IMR-90 (cell line): Measurements from ENCODE around the gene CEP55. TPM values are rescaled to one million over a fixed set of nuclear protein-coding genes. Genes with fewer than 3 reads are reported as not detected.

ENCODE experiments used
- ATAC-seq: fragments of 200-7000 bp; cut with Tn5 transposase; 2 replicates; pipeline ENCODE4 v1.9.1; 2020; ENCODE audit warnings: low read depth, mild to moderate bottlenecking, moderate library complexity
- BruUV-seq: library from RNA; stranded (reverse); fragments of 400-500 nt; replicated peaks from 2 replicates; lab custom pipeline; 2021; lab: Mats Ljungman, UMichigan
- CTCF ChIA-PET: fragments of 300-600 bp; formaldehyde crosslinking; extraction: SDS; loops from one replicate; lab custom pipeline; 2021; ENCODE audit warnings: antibody characterized with exemption; lab: Yijun Ruan, JAX
- POLR2A ChIA-PET: fragments of 300-600 bp; sonication (Branson Sonifier 250); formaldehyde crosslinking; loops from one replicate; lab custom pipeline; 2022; ENCODE audit warnings: antibody characterized with exemption; ENCODE audit not compliant: unreplicated experiment; lab: Charles Lee
- DNase-seq: peaks from one replicate; pipeline ENCODE4 v3.0.0; 2013
- H2AFZ ChIP-seq: replicated peaks from 2 replicates; pipeline ENCODE3; 2013; ENCODE audit warnings: low read length, mild to moderate bottlenecking; ENCODE audit not compliant: poor library complexity
- H2AK5ac ChIP-seq: 2 replicates; pipeline ENCODE4 v1.6.1; 2013; ENCODE audit warnings: low read depth, low read length, inconsistent platforms
- H2AK9ac ChIP-seq: replicated peaks from 2 replicates; pipeline ENCODE3; 2013; ENCODE audit warnings: mild to moderate bottlenecking, low read depth, low read length, moderate library complexity; ENCODE audit not compliant: poor library complexity
- H2BK120ac ChIP-seq: 2 replicates; pipeline ENCODE4 v1.6.1; 2013; ENCODE audit warnings: low read depth, low read length, inconsistent platforms
- H2BK15ac ChIP-seq: 3 replicates; pipeline ENCODE4 v1.6.1; 2013; ENCODE audit warnings: low read depth, low read length, inconsistent platforms
- H2BK20ac ChIP-seq: 2 replicates; pipeline ENCODE4 v1.6.1; 2013; ENCODE audit warnings: low read depth, mild to moderate bottlenecking, inconsistent platforms, low read length, moderate library complexity
- H2BK5ac ChIP-seq: 2 replicates; pipeline ENCODE4 v1.6.1; 2013; ENCODE audit warnings: mild to moderate bottlenecking, low read depth, low read length, inconsistent platforms; ENCODE audit not compliant: poor library complexity, severe bottlenecking
- H3K14ac ChIP-seq: replicated peaks from 2 replicates; pipeline ENCODE4 v1.6.1; 2013; ENCODE audit warnings: low read depth, low read length, inconsistent platforms
- H3K18ac ChIP-seq: 2 replicates; pipeline ENCODE4 v1.6.1; 2013; ENCODE audit warnings: low read depth, low read length, control low read depth
- H3K23ac ChIP-seq: 2 replicates; pipeline ENCODE4 v1.6.1; 2013; ENCODE audit warnings: low read depth, low read length, inconsistent platforms
- H3K27ac ChIP-seq: 2 replicates; pipeline ENCODE4 v1.5.1; 2013; ENCODE audit warnings: mild to moderate bottlenecking, control low read depth, low read length; ENCODE audit not compliant: insufficient read depth
- H3K27me3 ChIP-seq: 2 replicates; pipeline ENCODE4 v1.6.1; 2013; ENCODE audit warnings: low read length; ENCODE audit not compliant: control insufficient read depth, insufficient read depth
- H3K36me3 ChIP-seq: 2 replicates; pipeline ENCODE4 v1.6.1; 2013; ENCODE audit warnings: low read length, mixed read lengths; ENCODE audit not compliant: control insufficient read depth, insufficient read depth
- H3K4ac ChIP-seq: 2 replicates; pipeline ENCODE4 v1.6.1; 2013; ENCODE audit warnings: low read depth, low read length, inconsistent platforms
- H3K4me1 ChIP-seq: 2 replicates; pipeline ENCODE4 v1.6.1; 2013; ENCODE audit warnings: low read length, mixed read lengths; ENCODE audit not compliant: control insufficient read depth, insufficient read depth
- H3K4me2 ChIP-seq: 2 replicates; pipeline ENCODE4 v1.6.1; 2013; ENCODE audit warnings: low read depth, mild to moderate bottlenecking, control low read depth, low read length, moderate library complexity
- H3K4me3 ChIP-seq: 2 replicates; pipeline ENCODE4 v1.5.1; 2013; ENCODE audit warnings: low read depth, mild to moderate bottlenecking, control low read depth, low read length, moderate library complexity; ENCODE audit not compliant: insufficient read depth
- H3K56ac ChIP-seq: 2 replicates; pipeline ENCODE4 v1.6.1; 2013; ENCODE audit warnings: low read length, inconsistent platforms; ENCODE audit not compliant: insufficient read depth; ENCODE audit errors: extremely low read depth
- H3K79me1 ChIP-seq, 2 experiments: 2 replicates each; pipeline ENCODE4 v1.6.1; 2013; ENCODE audit warnings: low read length in 2 of 2, inconsistent platforms in 1 of 2, low read depth in 1 of 2
- H3K9ac ChIP-seq: 2 replicates; pipeline ENCODE4 v1.6.1; 2013; ENCODE audit warnings: low read depth, low read length, control low read depth
- H3K9me1 ChIP-seq: 2 replicates; pipeline ENCODE4 v1.6.1; 2013; ENCODE audit warnings: low read length, inconsistent platforms; ENCODE audit not compliant: insufficient read depth
- H3K9me3 ChIP-seq: 2 replicates; pipeline ENCODE4 v1.6.1; 2013; ENCODE audit warnings: low read length; ENCODE audit not compliant: control insufficient read depth, insufficient read depth
- H4K20me1 ChIP-seq: 2 replicates; pipeline ENCODE4 v1.6.1; 2013; ENCODE audit warnings: low read length, inconsistent platforms; ENCODE audit not compliant: insufficient read depth
- H4K5ac ChIP-seq: 2 replicates; pipeline ENCODE4 v1.6.1; 2013; ENCODE audit warnings: mild to moderate bottlenecking, low read depth, low read length, control low read depth
- H4K8ac ChIP-seq, 2 experiments: 2 replicates each; pipeline ENCODE4 v1.6.1; 2013; ENCODE audit warnings: low read depth in 2 of 2, low read length in 2 of 2, control low read depth in 1 of 2, inconsistent platforms in 1 of 2
- H4K91ac ChIP-seq: 2 replicates; pipeline ENCODE4 v1.6.1; 2013; ENCODE audit warnings: low read depth, low read length, inconsistent platforms; ENCODE audit not compliant: insufficient read depth
- BHLHE40 ChIP-seq: fragments of 150-350 bp; IDR thresholded peaks from 2 replicates; pipeline ENCODE4 v1.6.1; 2016; ENCODE audit warnings: mild to moderate bottlenecking, low read depth, low read length
- CHD1 ChIP-seq: IDR thresholded peaks from 2 replicates; pipeline ENCODE4 v1.6.1; 2012; ENCODE audit warnings: low read depth, low read length, improper control_type of control experiment
- ELK1 ChIP-seq: fragments of 150-350 bp; IDR thresholded peaks from 2 replicates; pipeline ENCODE4 v1.6.1; 2016; ENCODE audit warnings: low read depth, mild to moderate bottlenecking, low read length, moderate library complexity, borderline replicate concordance
- FOS ChIP-seq: fragments of 150-350 bp; IDR thresholded peaks from 2 replicates; pipeline ENCODE4 v1.6.1; 2016; ENCODE audit warnings: low read depth, low read length
- MAFK ChIP-seq: IDR thresholded peaks from 2 replicates; pipeline ENCODE4 v1.6.1; 2012; ENCODE audit warnings: low read depth, low read length, improper control_type of control experiment
- MAZ ChIP-seq: IDR thresholded peaks from 2 replicates; pipeline ENCODE4 v1.6.1; 2012; ENCODE audit warnings: low read depth, mild to moderate bottlenecking, low read length, improper control_type of control experiment, moderate library complexity, borderline replicate concordance
- MXI1 ChIP-seq: IDR thresholded peaks from 2 replicates; pipeline ENCODE4 v1.6.1; 2012; ENCODE audit warnings: low read depth, mild to moderate bottlenecking, low read length, moderate library complexity, borderline replicate concordance
- NFE2L2 ChIP-seq: fragments of 150-350 bp; IDR thresholded peaks from 2 replicates; pipeline ENCODE4 v1.6.1; 2016; ENCODE audit warnings: low read depth, mild to moderate bottlenecking, low read length
- RAD21 ChIP-seq: IDR thresholded peaks from 2 replicates; pipeline ENCODE4 v1.6.1; 2012; ENCODE audit warnings: low read length, improper control_type of control experiment
- RCOR1 ChIP-seq: IDR thresholded peaks from 2 replicates; pipeline ENCODE4 v1.6.1; 2012; ENCODE audit warnings: mild to moderate bottlenecking, low read length, improper control_type of control experiment; ENCODE audit not compliant: insufficient replicate concordance
- SMC3 ChIP-seq: fragments of 150-350 bp; IDR thresholded peaks from 2 replicates; pipeline ENCODE4 v1.6.1; 2016; ENCODE audit warnings: low read depth, mild to moderate bottlenecking, antibody characterized with exemption, low read length, moderate library complexity
- USF2 ChIP-seq: fragments of 150-350 bp; IDR thresholded peaks from 2 replicates; pipeline ENCODE4 v1.6.1; 2017; ENCODE audit warnings: mild to moderate bottlenecking, antibody characterized with exemption, low read length, low read depth
- WGBS, 2 experiments: methylation state at CpG; one replicate each; pipeline versions ENCODE4 v1.1.5 to v1.1.7; 2013; ENCODE audit warnings: missing lambda C conversion rate in 2 of 2; ENCODE audit not compliant: insufficient read length in 1 of 2; ENCODE audit errors: extremely low coverage in 2 of 2; 5-methylcytosine and 5-hydroxymethylcytosine counted together
- dilution Hi-C: fragments of 300-500 bp; cut with HindIII; formaldehyde crosslinking; loops from one replicate; pipeline ENCODE4 v1.14.3; 2018; ENCODE audit warnings: low sequenced_read_pairs; ENCODE audit not compliant: unreplicated experiment
- in situ Hi-C: fragments of 300-500 bp; cut with MboI; formaldehyde crosslinking; loops from 3 replicates; pipeline ENCODE4 v1.14.3; 2019; ENCODE audit warnings: low sequenced_read_pairs, inconsistent platforms, mixed read lengths
- intact Hi-C: fragments of 100-400 bp; cut with micrococcal nuclease; formaldehyde crosslinking; loops from 2 replicates; pipeline ENCODE4 v1.10.0; 2022
- polyA plus RNA-seq, 3 experiments: library from polyadenylated mRNA; depleted of rRNA; stranded (reverse); fragments of >200 nt; gene quantifications; 2 replicates each; pipeline ENCODE4 v1.2.3, GENCODE V29; 2012; ENCODE audit warnings: low replicate concordance in 1 of 3
- total RNA-seq: library from RNA; depleted of rRNA; stranded (reverse); fragments of >200 nt; gene quantifications from 2 replicates; pipeline ENCODE4 v1.2.3, GENCODE V29; 2012

CEP55 gene
- total and polyA plus RNA-seq, 2 of the 4 experiments (the other 2 are of a cell fraction): 15.7 to 23.5 TPM

- H3K4me3 ChIP-seq: no peak overlapping the region
- H4K8ac ChIP-seq: no peak overlapping the region
- H3K27me3 ChIP-seq: no peaks in the 10 kb centered on the region
- no peak overlapping the region for H4K5ac ChIP-seq
- H3K36me3 ChIP-seq: peaks cover 47% of the 10 kb centered on the region
- no peak overlapping the region for H3K23ac ChIP-seq
- WGBS, 2 experiments: no CpG with 5 or more reads among the region's 2 CpGs
- H3K4me1 ChIP-seq: peaks cover 4% of the 10 kb centered on the region
- DNase-seq (no peak), ATAC-seq (no peak)
- peak overlapping the region; percentile 5 for H2BK5ac ChIP-seq
- H3K79me1 ChIP-seq: peaks cover 30 to 78% of the 10 kb centered on the region in 2 experiments
- no peaks in the 10 kb centered on the region for H4K20me1 ChIP-seq
- in situ Hi-C loops: no loop called here
- no peak overlapping the region; the same call in 1 of the 2 replicates for H3K14ac ChIP-seq
- H4K91ac ChIP-seq: no peak overlapping the region
- no peak overlapping the region for H2AFZ ChIP-seq
- no peak overlapping the region for H3K9ac ChIP-seq
- no peak overlapping the region for H3K27ac ChIP-seq
- ChIA-PET CTCF (no interaction called here), POLR2A (no interaction called here)
- no peak overlapping the region for H2BK15ac ChIP-seq
- intact Hi-C loops: no loop called here
- H3K9me1 ChIP-seq: peaks cover 14% of the 10 kb centered on the region
- H3K18ac ChIP-seq: no peak overlapping the region
- no peak overlapping the region for H3K4me2 ChIP-seq
- no peak overlapping the region for H2AK5ac ChIP-seq
- TF ChIP-seq USF2 (no peak), BHLHE40 (no peak), MAZ (no peak), CHD1 (no peak), SMC3 (no peak), RAD21 (no peak), RCOR1 (no peak), NFE2L2 (no peak), FOS (no peak), ELK1 (no peak), MAFK (no peak), MXI1 (no peak)
- no peak overlapping the region for H3K56ac ChIP-seq
- H3K4ac ChIP-seq: 0 out of 2 replicates have a peak overlapping the region, but pooled peaks have one; percentile 42
- no TSS peak for BruUV-seq
- no peak overlapping the region for H2AK9ac ChIP-seq
- no peaks in the 10 kb centered on the region for H3K9me3 ChIP-seq
- H2BK20ac ChIP-seq: 0 out of 2 replicates have a peak overlapping the region, but pooled peaks have one; percentile 40
- H2BK120ac ChIP-seq: no peak overlapping the region
- dilution Hi-C loops: no loop called here
Observed at GRCh38 chr10:93452143-93452542, 44.3 kb upstream of the CEP55 start.
